ENCODE measurements around the gene NDUFB4. TPM values are rescaled to one million over a fixed set of nuclear protein-coding genes. Genes with fewer than 3 reads are reported as not detected.

The NDUFB4 gene
- total RNA-seq, 2 experiments from 2014 or later = 81.3 to 84.0 TPM

DNA sequence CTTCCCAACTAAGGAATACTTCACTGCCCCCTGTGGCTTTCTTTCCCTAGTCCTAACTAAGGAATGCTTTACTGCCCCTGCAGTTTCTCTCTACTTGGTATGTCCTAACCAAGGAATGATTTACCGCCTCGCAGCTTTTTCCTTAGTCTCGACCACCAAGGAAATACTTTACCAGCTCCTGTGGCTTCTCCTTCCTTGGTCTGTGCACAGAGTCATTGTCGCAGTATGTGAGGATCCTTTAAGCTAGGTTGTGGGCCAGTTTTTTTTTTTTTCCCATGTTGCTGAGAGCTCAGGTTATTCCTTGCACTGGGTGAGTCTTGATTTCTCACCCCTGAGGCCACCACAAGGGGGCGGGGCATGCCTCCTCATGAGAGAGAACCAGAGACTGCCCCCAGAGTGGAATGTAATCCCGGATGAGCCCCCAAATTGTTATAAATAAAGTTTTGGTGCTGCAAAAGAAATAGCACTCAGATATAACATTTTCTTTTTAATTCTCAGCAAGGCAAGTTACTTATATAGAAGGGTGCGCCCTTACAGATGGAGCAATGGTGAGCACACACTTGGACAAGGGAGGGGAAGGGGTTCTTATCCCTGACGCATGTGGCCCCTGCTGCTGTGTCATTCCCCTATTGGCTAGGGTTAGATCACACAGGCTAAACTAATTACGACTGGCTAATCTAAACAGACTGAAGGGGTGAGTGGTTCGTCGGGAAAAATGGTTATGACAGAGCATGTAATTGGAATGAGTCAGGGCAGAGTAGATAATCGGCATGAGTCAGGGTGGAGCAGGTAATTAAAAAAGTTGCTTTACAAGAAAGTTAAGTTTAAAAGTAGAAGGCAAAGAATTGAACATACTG lies 27.0 kb downstream of the NDUFB4 start:
- H3K4me3 Mint-ChIP-seq = no peak overlapping the region
- Histone ChIP-seq H3K27me3 (ENCODE audit: control insufficient read depth in 1 of 2, insufficient read depth in 2 of 2, low read length in 2 of 2) (peaks cover 0 to 3% of the 10 kb centered on the region in 2 experiments), H3K4me1 (ENCODE audit: insufficient read depth, low read length) (no peaks in the 10 kb centered on the region), H3K4me3 (ENCODE audit: low read length) (no peak overlapping the region), H3K36me3 (ENCODE audit: insufficient read depth, low read length) (no peaks in the 10 kb centered on the region), H3K9me3 (ENCODE audit: control insufficient read depth in 1 of 2, insufficient read depth in 1 of 2, low read length in 2 of 2) (peaks cover 15 to 20% of the 10 kb centered on the region in 2 experiments), H3K27ac (ENCODE audit: low read depth in 1 of 2, low read length in 2 of 2) (no peak overlapping the region)
- no peak overlapping the region for H3K27ac Mint-ChIP-seq
- intact Hi-C loops (cut with DNase I, micrococcal nuclease) = no loop called here
- DNase-seq (peak in 6 of 14 experiments; percentile 2 to 19 (median 14)), ATAC-seq (ENCODE audit: poor library complexity) (no peak)
- H3K9me3 Mint-ChIP-seq = peaks cover 5% of the 10 kb centered on the region
- H3K36me3 Mint-ChIP-seq (ENCODE audit: low read depth) = peaks cover 7% of the 10 kb centered on the region
- no peaks in the 10 kb centered on the region for H3K4me1 Mint-ChIP-seq (ENCODE audit: low read depth)
- CTCF ChIA-PET = no interaction called here
- TF ChIP-seq, protein P1, sequence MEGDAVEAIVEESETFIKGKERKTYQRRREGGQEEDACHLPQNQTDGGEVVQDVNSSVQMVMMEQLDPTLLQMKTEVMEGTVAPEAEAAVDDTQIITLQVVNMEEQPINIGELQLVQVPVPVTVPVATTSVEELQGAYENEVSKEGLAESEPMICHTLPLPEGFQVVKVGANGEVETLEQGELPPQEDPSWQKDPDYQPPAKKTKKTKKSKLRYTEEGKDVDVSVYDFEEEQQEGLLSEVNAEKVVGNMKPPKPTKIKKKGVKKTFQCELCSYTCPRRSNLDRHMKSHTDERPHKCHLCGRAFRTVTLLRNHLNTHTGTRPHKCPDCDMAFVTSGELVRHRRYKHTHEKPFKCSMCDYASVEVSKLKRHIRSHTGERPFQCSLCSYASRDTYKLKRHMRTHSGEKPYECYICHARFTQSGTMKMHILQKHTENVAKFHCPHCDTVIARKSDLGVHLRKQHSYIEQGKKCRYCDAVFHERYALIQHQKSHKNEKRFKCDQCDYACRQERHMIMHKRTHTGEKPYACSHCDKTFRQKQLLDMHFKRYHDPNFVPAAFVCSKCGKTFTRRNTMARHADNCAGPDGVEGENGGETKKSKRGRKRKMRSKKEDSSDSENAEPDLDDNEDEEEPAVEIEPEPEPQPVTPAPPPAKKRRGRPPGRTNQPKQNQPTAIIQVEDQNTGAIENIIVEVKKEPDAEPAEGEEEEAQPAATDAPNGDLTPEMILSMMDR (IDR thresholded peaks at IDR 0.05) = no peak
- POLR2A ChIA-PET = no interaction called here
- no peaks in the 10 kb centered on the region for H3K27me3 Mint-ChIP-seq

DNA sequence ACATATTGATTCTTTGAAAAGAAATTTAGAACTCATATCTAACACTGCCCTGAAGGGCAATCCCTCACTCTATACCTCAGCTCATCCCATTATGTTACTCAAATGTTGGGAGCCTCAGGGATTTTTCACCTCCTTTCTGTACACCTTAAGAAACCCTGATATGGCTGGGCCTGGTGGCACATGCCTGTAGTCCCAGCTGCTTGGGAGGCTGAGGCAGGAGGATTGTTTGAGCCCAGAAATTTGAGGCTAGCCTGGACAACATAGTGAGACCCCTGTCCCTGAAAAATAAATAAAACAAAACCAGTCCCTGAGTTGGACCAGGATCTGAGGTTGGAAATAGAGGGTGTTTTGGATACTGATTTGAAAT lies 27.6 kb downstream of the NDUFB4 start:
- no peaks in the 10 kb centered on the region for H3K36me3 ChIP-seq (ENCODE audit: insufficient read depth, low read length)
- H3K9me3 Mint-ChIP-seq = peaks cover 5% of the 10 kb centered on the region
- peaks cover 0 to 3% of the 10 kb centered on the region in 2 experiments for H3K27me3 ChIP-seq (ENCODE audit: control insufficient read depth in 1 of 2, insufficient read depth in 2 of 2, low read length in 2 of 2)
- no peak overlapping the region for H3K4me3 Mint-ChIP-seq
- no peaks in the 10 kb centered on the region for H3K4me1 Mint-ChIP-seq (ENCODE audit: low read depth)
- no peak overlapping the region for H3K4me3 ChIP-seq (ENCODE audit: low read length)
- DNase-seq (no peak), ATAC-seq (ENCODE audit: poor library complexity) (no peak)
- ChIA-PET CTCF (no interaction called here), POLR2A (no interaction called here)
- H3K4me1 ChIP-seq (ENCODE audit: insufficient read depth, low read length) = no peaks in the 10 kb centered on the region
- H3K27ac ChIP-seq (ENCODE audit: low read depth in 1 of 2, low read length in 2 of 2) = no peak overlapping the region
- H3K9me3 ChIP-seq (ENCODE audit: control insufficient read depth in 1 of 2, insufficient read depth in 1 of 2, low read length in 2 of 2) = peaks cover 15 to 20% of the 10 kb centered on the region in 2 experiments
- no peaks in the 10 kb centered on the region for H3K27me3 Mint-ChIP-seq
- H3K36me3 Mint-ChIP-seq (ENCODE audit: low read depth) = peaks cover 7% of the 10 kb centered on the region
- intact Hi-C loops (cut with DNase I, micrococcal nuclease) = no loop called here
- no peak overlapping the region for H3K27ac Mint-ChIP-seq
- TF ChIP-seq, protein P1 (IDR thresholded peaks at IDR 0.05) = no peak

DNA sequence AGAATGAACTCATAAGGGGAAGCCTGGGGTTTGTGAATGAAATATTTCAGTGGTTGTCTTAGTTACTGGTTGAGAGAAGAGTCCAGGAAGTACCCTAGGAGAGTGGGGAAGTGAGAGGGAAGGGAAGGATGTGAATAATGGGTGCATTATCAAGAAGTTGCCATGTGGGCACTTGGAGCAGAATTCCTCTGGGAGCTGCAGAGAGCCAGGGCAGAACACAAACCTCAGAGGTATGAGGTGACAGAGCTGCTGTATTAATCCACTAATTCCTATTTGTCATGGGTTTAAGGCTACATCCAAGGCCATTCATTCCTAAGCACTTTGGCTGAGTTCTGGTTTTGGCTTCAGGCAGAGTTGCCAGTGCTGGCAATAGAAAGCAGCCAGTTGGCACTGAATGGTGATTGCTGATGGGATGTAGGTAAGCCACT lies 29.0 kb downstream of the NDUFB4 start:
- H3K4me3 ChIP-seq (ENCODE audit: low read length) = no peak overlapping the region
- TF ChIP-seq, protein P1 (IDR thresholded peaks at IDR 0.05) = no peak
- Mint-ChIP-seq H3K27me3 (no peaks in the 10 kb centered on the region), H3K36me3 (ENCODE audit: low read depth) (peaks cover 7% of the 10 kb centered on the region), H3K4me1 (ENCODE audit: low read depth) (no peaks in the 10 kb centered on the region), H3K9me3 (peaks cover 9% of the 10 kb centered on the region), H3K27ac (no peak overlapping the region), H3K4me3 (no peak overlapping the region)
- H3K9me3 ChIP-seq (ENCODE audit: control insufficient read depth in 1 of 2, insufficient read depth in 1 of 2, low read length in 2 of 2) = peaks cover 15 to 20% of the 10 kb centered on the region in 2 experiments
- no peaks in the 10 kb centered on the region for H3K36me3 ChIP-seq (ENCODE audit: insufficient read depth, low read length)
- CTCF ChIA-PET = interaction anchor here (1.1 kb wide), 1 partner anchor 12 kb away, joined by 3 read pairs; no protein-coding TSS in a partner anchor
- H3K27ac ChIP-seq (ENCODE audit: low read depth in 1 of 2, low read length in 2 of 2) = no peak overlapping the region
- H3K27me3 ChIP-seq (ENCODE audit: control insufficient read depth in 1 of 2, insufficient read depth in 2 of 2, low read length in 2 of 2) = peaks cover 0 to 3% of the 10 kb centered on the region in 2 experiments
- ATAC-seq (ENCODE audit: poor library complexity) (no peak), DNase-seq (no peak)
- no peaks in the 10 kb centered on the region for H3K4me1 ChIP-seq (ENCODE audit: insufficient read depth, low read length)
- intact Hi-C loops (cut with DNase I, micrococcal nuclease) = no loop called here
- POLR2A ChIA-PET = no interaction called here
